GM20431 (cell line): ENCODE measurements around the gene MIEF1.

Experiments
- in situ Hi-C: fragments of 300-500 bp; cut with MseI, MboI; formaldehyde crosslinking; loops from one replicate; pipeline ENCODE4 v1.15.0; 2020; ENCODE audit warnings: low sequenced_read_pairs; ENCODE audit not compliant: unreplicated experiment

MIEF1 gene

GRCh38 chr22:39545386-39546365 lies 43.6 kb downstream of the MIEF1 start:
- in situ Hi-C loops, result loop anchor here (10.0 to 25.0 kb wide), 2 partner anchors 489 to 817 kb away; partner anchors contain the start of gene SGSM3

- in situ Hi-C loops, result loop anchor here (10.0 to 25.0 kb wide), 2 partner anchors 488 to 815 kb away; partner anchors contain the start of gene SGSM3
Measured at GRCh38 chr22:39546889-39547586, 44.9 kb downstream of the MIEF1 start.

DNA sequence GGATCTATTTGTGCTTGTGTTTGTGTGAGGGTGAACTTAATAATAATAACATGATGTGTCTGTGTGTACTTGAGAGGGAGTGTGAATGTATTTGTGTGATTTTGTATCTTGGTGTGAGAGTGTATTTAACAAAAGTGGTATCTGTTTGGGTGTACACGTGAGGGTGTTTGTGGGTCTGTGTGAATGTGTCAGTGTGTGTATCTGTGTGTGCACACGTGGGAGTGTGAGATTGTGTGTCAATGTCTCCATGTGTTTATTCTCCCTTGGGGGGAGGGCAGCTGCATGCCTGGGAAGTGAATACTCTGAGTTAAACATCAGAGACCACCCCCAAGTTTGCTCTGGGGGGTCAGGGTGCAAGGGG lies 45.5 kb downstream of the MIEF1 start:
- in situ Hi-C loops, result loop anchor here (10.0 to 25.0 kb wide), 2 partner anchors 487 to 815 kb away; partner anchors contain the start of gene SGSM3

- in situ Hi-C loops, result loop anchor here (10.0 kb wide), 1 partner anchor 461 kb away; no protein-coding TSS in a partner anchor
Measured at GRCh38 chr22:39553429-39553828, 51.3 kb downstream of the MIEF1 start.

DNA sequence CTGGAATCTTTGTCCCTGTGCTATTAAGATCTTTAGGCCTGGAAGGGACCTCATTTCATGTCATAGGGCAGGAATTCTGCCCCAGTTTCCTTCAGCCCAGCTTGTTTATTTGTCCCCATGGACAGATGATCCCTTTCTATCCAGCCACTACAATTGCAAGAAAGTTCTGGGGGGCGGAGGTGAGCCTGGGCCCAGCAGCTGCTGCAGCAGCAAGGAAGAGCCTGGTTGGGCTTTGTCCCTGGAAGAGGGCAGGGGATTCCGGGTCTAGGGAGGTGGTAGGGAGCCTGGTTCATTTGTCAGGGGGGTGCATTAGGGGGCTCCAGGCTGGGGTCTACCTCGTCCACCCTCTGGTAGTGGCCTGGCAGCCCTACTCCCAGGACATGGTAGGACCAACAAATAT lies 52.1 kb downstream of the MIEF1 start:
- in situ Hi-C loops, result loop anchor here (10.0 kb wide), 1 partner anchor 461 kb away; no protein-coding TSS in a partner anchor

DNA sequence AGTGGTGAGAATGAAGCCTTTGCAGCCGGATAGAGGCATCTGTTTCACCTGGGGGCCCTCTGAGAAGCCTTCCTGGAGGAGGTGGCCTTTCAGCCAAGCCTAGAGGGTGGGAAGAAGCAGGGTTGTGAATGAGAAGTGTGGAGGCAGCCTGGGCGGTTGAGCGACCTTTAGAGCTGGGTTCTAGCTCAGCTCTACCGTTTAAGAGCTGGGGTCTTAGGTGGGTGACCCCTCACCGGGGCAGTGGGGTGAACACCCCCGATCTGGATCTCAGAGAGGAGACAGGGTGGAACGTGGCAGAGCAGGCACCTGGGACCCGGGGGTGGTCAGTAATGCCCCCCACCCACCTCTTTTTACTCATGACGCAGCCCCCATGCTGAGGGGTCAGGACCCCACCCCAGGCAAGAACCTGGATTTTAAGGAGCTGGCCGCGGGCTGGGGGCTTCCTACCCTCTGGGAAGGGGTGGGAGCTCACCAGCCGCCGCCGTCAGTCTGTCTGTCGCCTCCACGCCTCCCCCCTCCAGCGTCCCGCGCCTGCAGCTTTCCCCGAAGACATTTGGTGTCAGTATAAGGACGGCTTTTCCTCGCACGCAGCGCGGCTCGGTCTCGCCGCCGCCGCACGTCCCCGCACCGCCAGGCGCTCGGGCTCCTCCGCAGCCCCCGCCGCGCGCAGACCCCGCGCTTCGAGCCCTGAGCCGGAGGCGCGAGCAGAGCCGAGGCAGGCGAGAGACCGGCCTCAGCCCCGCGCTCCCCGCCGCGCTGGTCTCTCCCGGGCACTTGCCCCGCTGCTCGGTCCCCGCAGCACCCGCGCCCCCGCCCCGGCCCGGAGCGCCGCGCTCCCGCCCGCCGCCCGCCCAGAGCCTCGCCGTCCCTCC lies 55.1 kb downstream of the MIEF1 start:
- in situ Hi-C loops, result loop anchor here (10.0 kb wide), 1 partner anchor 458 kb away; no protein-coding TSS in a partner anchor

DNA sequence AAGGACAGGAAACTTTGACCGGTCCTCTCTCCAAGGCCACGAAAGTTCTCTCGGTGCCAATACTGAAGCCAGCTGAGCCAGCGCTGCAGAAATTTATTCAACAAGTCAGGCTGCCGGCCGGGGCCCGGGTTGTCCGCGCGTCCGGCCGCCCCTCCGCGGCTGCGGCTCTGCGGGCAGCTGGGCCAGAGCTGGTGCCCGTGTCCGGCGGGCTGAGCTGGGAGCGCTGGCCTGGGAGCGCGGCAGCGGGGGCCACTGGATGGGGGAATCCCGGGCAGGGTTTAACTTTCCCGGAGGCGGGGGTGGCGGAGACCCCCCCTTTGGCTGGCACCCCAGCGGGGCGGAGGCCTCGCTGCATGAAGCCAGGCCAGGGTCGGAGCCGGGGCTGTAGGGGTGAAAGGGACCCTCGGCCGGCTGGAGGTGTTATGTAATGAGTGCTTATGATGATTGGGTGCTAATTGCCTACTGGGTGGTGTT lies 56.2 kb downstream of the MIEF1 start:
- in situ Hi-C loops, result loop anchor here (10.0 kb wide), 1 partner anchor 457 kb away; no protein-coding TSS in a partner anchor

GRCh38 chr22:39558950-39559349 lies 56.9 kb downstream of the MIEF1 start:
- in situ Hi-C loops, result loop anchor here (10.0 kb wide), 1 partner anchor 456 kb away; no protein-coding TSS in a partner anchor

DNA sequence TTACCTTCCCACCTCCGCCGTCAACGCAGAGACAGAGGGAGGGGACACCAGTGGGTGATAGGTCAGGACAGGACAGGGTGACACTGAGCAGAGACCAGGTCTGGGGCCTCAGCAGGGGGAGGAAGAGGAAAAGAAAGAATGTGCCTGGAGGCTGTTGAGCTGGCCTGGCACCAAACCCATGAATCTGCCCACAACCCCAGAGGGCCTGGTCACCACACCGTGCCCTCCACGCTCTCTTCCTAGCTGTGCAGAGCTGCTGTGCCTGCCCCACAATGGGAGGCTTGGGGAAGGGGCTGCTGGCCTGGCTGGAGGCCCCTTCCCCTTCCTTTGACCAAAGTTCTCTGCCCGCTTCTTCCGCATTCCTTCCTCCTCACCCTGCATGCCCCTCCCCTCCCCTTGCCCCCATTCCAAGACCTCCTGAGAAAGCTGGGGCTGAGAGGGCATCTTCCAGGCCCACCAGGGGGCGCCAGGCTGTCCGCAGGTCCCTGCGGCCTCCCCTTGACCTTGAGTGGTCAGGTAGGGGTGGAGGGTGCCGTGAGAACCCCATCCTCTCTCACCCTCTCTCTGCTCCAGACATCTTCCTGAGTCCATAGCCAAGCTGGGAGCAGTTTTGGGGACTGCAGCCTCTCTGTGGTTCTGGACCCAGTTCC lies 57.5 kb downstream of the MIEF1 start:
- in situ Hi-C loops, result loop anchor here (10.0 kb wide), 1 partner anchor 455 kb away; no protein-coding TSS in a partner anchor

- in situ Hi-C loops, result no loop called here
Measured at GRCh38 chr22:39560127-39560526, 58.0 kb downstream of the MIEF1 start.

GRCh38 chr22:39562839-39563489 lies 60.9 kb downstream of the MIEF1 start:
- in situ Hi-C loops, result no loop called here

- in situ Hi-C loops, result no loop called here
Measured at GRCh38 chr22:39563571-39564428, 61.7 kb downstream of the MIEF1 start.

DNA sequence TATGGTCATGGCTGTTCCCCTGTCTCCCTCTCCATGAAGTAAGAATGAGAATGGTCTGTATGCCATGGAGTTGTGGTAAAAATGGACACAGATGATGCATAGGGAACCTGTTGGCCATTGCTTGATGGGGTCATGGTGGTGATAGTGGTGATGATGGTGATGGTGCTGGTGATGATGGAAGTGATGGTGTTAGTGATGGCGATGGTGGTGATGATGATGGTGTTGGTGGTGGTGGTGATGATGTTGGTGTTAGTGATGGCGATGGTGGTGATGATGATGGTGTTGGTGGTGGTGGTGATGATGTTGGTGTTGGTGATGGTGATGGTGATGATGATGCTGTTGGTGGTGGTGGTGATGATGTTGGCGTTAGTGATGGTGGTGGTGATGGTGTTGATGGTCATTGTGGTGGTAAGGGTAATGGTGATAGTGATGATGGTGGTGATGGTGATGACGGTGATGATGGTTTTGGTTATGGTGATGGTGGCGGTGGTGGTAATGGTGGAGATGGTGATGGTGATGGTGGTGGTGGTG lies 63.4 kb downstream of the MIEF1 start:
- in situ Hi-C loops, result no loop called here

GRCh38 chr22:39567135-39567946 lies 65.3 kb downstream of the MIEF1 start:
- in situ Hi-C loops, result no loop called here
